BLaER1 treated with 17β-estradiol and CSF1 and Interleukin-3, amounts not matched to agents 10 nM and 100 nM (cell line): ENCODE measurements around the gene GNL1.
"Not testable (repeated sequence)": the region's sequence is repeated elsewhere in the genome, so short reads cannot be mapped to it uniquely, and the experiment has no call there.

Source experiments
- H3K27ac ChIP-seq, 11 experiments: shearing (Covaris generic); formaldehyde crosslinking; 2 replicates each; pipeline ENCODE4 v1.8.1; 2022
- H3K27me3 ChIP-seq, 11 experiments: shearing (Covaris generic); formaldehyde crosslinking; 2 replicates each; pipeline ENCODE4 v1.8.1; 2022
- H3K36me3 ChIP-seq, 11 experiments: shearing (Covaris generic); formaldehyde crosslinking; 2 replicates each; pipeline ENCODE4 v1.8.1; 2022
- H3K4me1 ChIP-seq, 10 experiments: shearing (Covaris generic); formaldehyde crosslinking; 2 replicates each; pipeline ENCODE4 v1.8.1; 2022
- H3K4me2 ChIP-seq, 11 experiments: shearing (Covaris generic); formaldehyde crosslinking; 2 replicates each; pipeline ENCODE4 v1.8.1; 2022
- H3K4me3 ChIP-seq, 10 experiments: shearing (Covaris generic); formaldehyde crosslinking; 2 replicates each; pipeline ENCODE4 v1.8.1; 2022
- H3K9ac ChIP-seq, 11 experiments: shearing (Covaris generic); formaldehyde crosslinking; 2 replicates each; pipeline ENCODE4 v1.8.1; 2022
- H3K9me3 ChIP-seq, 11 experiments: shearing (Covaris generic); formaldehyde crosslinking; replicated peaks in 1 of 11; 2 replicates each; pipeline ENCODE4 v1.8.1; 2022
- H4K20me1 ChIP-seq, 11 experiments: shearing (Covaris generic); formaldehyde crosslinking; 2 replicates each; pipeline ENCODE4 v1.8.1; 2022
- Cebpa-rat ChIP-seq, 11 experiments: shearing (Covaris generic); IDR thresholded peaks; 2 replicates each; pipeline ENCODE4 v1.8.1; 2022

Gene GNL1

GRCh38 chr6:30507849-30508827 lies 48.2 kb downstream of the GNL1 start:
- Histone ChIP-seq H3K9me3 (no peaks in the 10 kb centered on the region), H3K36me3 (no peaks in the 10 kb centered on the region), H3K27me3 (no peaks in the 10 kb centered on the region), H3K9ac (peak overlapping the region; percentile 54 to 84 (median 77); a peak in 21 of 22 replicates), H4K20me1 (no peaks in the 10 kb centered on the region), H3K4me3 (peak overlapping the region in 9 of 10 experiments; percentile 32 to 57 (median 47); a peak in 15 of 20 replicates), H3K27ac (peak overlapping the region; percentile 70 to 100 (median 99)), H3K4me2 (peak overlapping the region; percentile 85 to 96 (median 92)), H3K4me1 (peaks cover 76 to 100% (median 89%) of the 10 kb centered on the region in 10 experiments)
- TF ChIP-seq Cebpa-rat (IDR thresholded peaks at IDR 0.05), result no peak

GRCh38 chr6:30500421-30501355 lies 55.6 kb downstream of the GNL1 start:
- peak overlapping the region; percentile 22 to 73 (median 63); a peak in 21 of 22 replicates for H3K27ac ChIP-seq
- TF ChIP-seq Cebpa-rat (IDR thresholded peaks at IDR 0.05), result no peak
- peaks cover 47 to 79% (median 72%) of the 10 kb centered on the region in 10 experiments for H3K4me1 ChIP-seq
- H3K4me3 ChIP-seq, result peak overlapping the region in 9 of 10 experiments; percentile 15 to 39 (median 28); a peak in 13 of 20 replicates
- peak overlapping the region; percentile 50 to 68 (median 61); a peak in 20 of 22 replicates for H3K9ac ChIP-seq
- H3K27me3 ChIP-seq, result no peaks in the 10 kb centered on the region
- H3K9me3 ChIP-seq, result peaks cover 0 to 21% (median 10%) of the 10 kb centered on the region in 11 experiments; a peak in 15 of 22 replicates
- no peaks in the 10 kb centered on the region for H4K20me1 ChIP-seq
- peak overlapping the region; percentile 77 to 90 (median 85) for H3K4me2 ChIP-seq
- no peaks in the 10 kb centered on the region for H3K36me3 ChIP-seq

GRCh38 chr6:30498705-30499104 lies 57.6 kb downstream of the GNL1 start:
- H3K36me3 ChIP-seq, H3K4me2 ChIP-seq, H3K27me3 ChIP-seq, H3K9ac ChIP-seq, H3K4me3 ChIP-seq, H3K27ac ChIP-seq: not testable (repeated sequence)
- Histone ChIP-seq H4K20me1 (peaks cover 2 to 14% (median 5%) of the 10 kb centered on the region in 11 experiments; a peak in 18 of 22 replicates), H3K4me1 (peaks cover 45 to 79% (median 74%) of the 10 kb centered on the region in 10 experiments), H3K9me3 (peaks cover 0 to 21% (median 10%) of the 10 kb centered on the region in 11 experiments; a peak in 15 of 22 replicates)

DNA sequence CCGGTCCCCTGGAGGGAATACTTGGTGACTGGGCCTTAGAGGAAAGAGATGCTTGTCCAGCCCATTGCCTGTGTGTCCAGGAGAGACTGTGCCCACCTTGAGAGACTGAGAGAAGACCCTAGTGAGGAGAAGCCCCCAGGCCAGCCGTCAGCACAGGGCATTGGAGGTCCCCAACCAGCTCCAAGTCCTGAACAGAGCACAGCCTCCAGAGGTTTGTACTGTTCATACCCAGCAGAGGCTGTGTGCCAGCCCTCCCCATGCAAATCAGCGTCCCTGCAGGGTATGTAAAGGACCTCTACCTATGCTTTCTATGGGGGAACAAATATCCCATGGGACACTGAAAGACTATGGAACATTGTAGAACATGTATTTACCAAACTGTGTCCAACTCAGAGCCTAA lies 58.6 kb downstream of the GNL1 start:
- H3K36me3 ChIP-seq, result peaks cover 15 to 19% (median 17%) of the 10 kb centered on the region in 11 experiments
- peaks cover 48 to 79% (median 75%) of the 10 kb centered on the region in 10 experiments for H3K4me1 ChIP-seq
- peak overlapping the region in 8 of 11 experiments; percentile 20 to 67 (median 50); a peak in 13 of 22 replicates for H3K9ac ChIP-seq
- peaks cover 12 to 24% (median 15%) of the 10 kb centered on the region in 11 experiments; a peak in 21 of 22 replicates for H4K20me1 ChIP-seq
- peak overlapping the region; percentile 34 to 100 (median 61); a peak in 21 of 22 replicates for H3K4me2 ChIP-seq
- H3K9me3 ChIP-seq, result peaks cover 0 to 21% (median 10%) of the 10 kb centered on the region in 11 experiments; a peak in 15 of 22 replicates
- no peak overlapping the region for H3K4me3 ChIP-seq
- H3K27me3 ChIP-seq, result no peaks in the 10 kb centered on the region
- no peak for TF ChIP-seq Cebpa-rat (IDR thresholded peaks at IDR 0.05)
- peak overlapping the region in 10 of 11 experiments; percentile 49 to 85 (median 72); a peak in 20 of 22 replicates for H3K27ac ChIP-seq

DNA sequence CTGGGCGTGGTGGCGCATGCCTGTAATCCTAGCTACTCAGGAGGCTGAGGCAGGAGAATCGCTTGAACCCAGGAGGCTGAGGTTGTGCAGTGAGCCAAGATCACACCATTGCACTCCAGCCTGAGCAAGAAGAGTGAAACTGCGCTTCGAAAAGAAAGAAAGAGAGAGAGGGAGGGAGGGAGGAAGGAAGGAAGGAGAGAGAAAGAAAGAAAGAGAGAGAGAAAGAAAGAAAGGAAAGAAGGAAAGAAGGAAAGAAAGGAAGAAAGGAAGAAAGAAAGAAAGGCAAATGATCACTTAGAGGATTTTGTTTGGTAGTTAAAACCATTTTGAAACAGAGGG lies 59.1 kb downstream of the GNL1 start:
- Histone ChIP-seq H3K9me3 (peaks cover 0 to 21% (median 10%) of the 10 kb centered on the region in 11 experiments; a peak in 15 of 22 replicates), H3K9ac (peak overlapping the region in 9 of 11 experiments; percentile 20 to 67 (median 50); a peak in 13 of 22 replicates), H3K27ac (peak overlapping the region in 10 of 11 experiments; percentile 49 to 85 (median 72); a peak in 21 of 22 replicates), H3K36me3 (peaks cover 20 to 24% (median 22%) of the 10 kb centered on the region in 11 experiments), H3K4me2 (peak overlapping the region; percentile 34 to 100 (median 61)), H3K4me1 (peaks cover 53 to 84% (median 79%) of the 10 kb centered on the region in 10 experiments), H4K20me1 (peaks cover 17 to 29% (median 20%) of the 10 kb centered on the region in 11 experiments)
- H3K27me3 ChIP-seq, H3K4me3 ChIP-seq: not testable (repeated sequence)

GRCh38 chr6:30495993-30496392 lies 60.3 kb downstream of the GNL1 start:
- Histone ChIP-seq H4K20me1 (peaks cover 29 to 41% (median 32%) of the 10 kb centered on the region in 11 experiments), H3K4me2 (peak overlapping the region; percentile 34 to 100 (median 54)), H3K4me1 (peaks cover 57 to 84% (median 81%) of the 10 kb centered on the region in 10 experiments), H3K36me3 (peaks cover 32 to 36% (median 35%) of the 10 kb centered on the region in 11 experiments), H3K27me3 (no peaks in the 10 kb centered on the region), H3K27ac (peak overlapping the region; percentile 56 to 85 (median 72)), H3K9ac (peak overlapping the region; percentile 14 to 70 (median 59); a peak in 15 of 22 replicates), H3K9me3 (peaks cover 0 to 21% (median 10%) of the 10 kb centered on the region in 11 experiments; a peak in 15 of 22 replicates), H3K4me3 (no peak overlapping the region)
- no peak for TF ChIP-seq Cebpa-rat (IDR thresholded peaks at IDR 0.05)

DNA sequence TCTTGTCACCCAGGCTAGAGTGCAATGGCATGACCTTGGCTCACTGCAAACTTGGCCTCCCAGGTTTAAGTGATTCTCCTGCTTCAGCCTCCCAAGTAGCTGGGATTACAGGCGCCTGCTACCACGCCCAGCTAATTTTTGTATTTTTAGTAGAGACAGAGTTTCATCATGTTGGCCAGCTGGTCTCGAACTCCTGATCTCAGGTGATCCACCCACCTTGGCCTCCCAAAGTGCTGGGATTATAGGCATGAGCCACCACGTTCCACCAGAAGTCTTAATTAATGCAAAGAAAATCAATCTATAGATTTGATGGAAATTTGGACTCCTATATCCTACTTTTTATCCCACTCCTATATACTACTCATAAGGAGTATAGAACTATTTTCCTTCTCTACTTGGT lies 61.2 kb downstream of the GNL1 start:
- peak overlapping the region in 8 of 11 experiments; percentile 17 to 85 (median 68); a peak in 7 of 22 replicates for H3K27ac ChIP-seq
- not testable (repeated sequence) for H3K27me3 ChIP-seq, H3K4me3 ChIP-seq
- H3K4me2 ChIP-seq, result peak overlapping the region in 5 of 11 experiments; percentile 69 to 100 (median 94); a peak in 6 of 22 replicates
- H4K20me1 ChIP-seq, result peaks cover 38 to 51% (median 41%) of the 10 kb centered on the region in 11 experiments
- peaks cover 56 to 83% (median 75%) of the 10 kb centered on the region in 10 experiments for H3K4me1 ChIP-seq
- peaks cover 41 to 45% (median 44%) of the 10 kb centered on the region in 11 experiments for H3K36me3 ChIP-seq
- peaks cover 0 to 21% (median 10%) of the 10 kb centered on the region in 11 experiments; a peak in 15 of 22 replicates for H3K9me3 ChIP-seq
- H3K9ac ChIP-seq, result peak overlapping the region in 2 of 11 experiments; percentile 70 to 99; a peak in 1 of 22 replicates
